Upper lobe of right lung (tissue), 1 donor: Measurements from ENCODE around the gene C16orf82. TPM values are rescaled to one million over a fixed set of nuclear protein-coding genes. Genes with fewer than 3 reads are reported as not detected.
A peak's percentile ranks its signal among the peaks of the same experiment; 100 is the strongest.

Experiments
- ATAC-seq: fragments of 200-7000 bp; cut with Tn5 transposase; one replicate; pipeline ENCODE4 v1.9.1; 2020; ENCODE audit warnings: mild to moderate bottlenecking, moderate library complexity
- DNase-seq: peaks from one replicate; pipeline ENCODE4 v3.0.0-alpha.2; 2020
- H3K27ac ChIP-seq: fragments of 200-600 bp; one replicate; pipeline ENCODE4 v1.8.0; 2022
- H3K27me3 ChIP-seq: fragments of 200-600 bp; one replicate; pipeline ENCODE4 v1.8.0; 2022; ENCODE audit warnings: mild to moderate bottlenecking
- H3K36me3 ChIP-seq: fragments of 200-600 bp; one replicate; pipeline ENCODE4 v1.8.0; 2022
- H3K4me1 ChIP-seq: fragments of 200-600 bp; one replicate; pipeline ENCODE4 v1.8.0; 2022
- H3K4me3 ChIP-seq: fragments of 200-600 bp; one replicate; pipeline ENCODE4 v1.8.0; 2022; ENCODE audit warnings: mild to moderate bottlenecking
- H3K9me3 ChIP-seq: fragments of 200-600 bp; one replicate; pipeline ENCODE4 v1.8.0; 2022
- intact Hi-C: fragments of 100-400 bp; cut with DNase I; formaldehyde crosslinking; loops from one replicate; pipeline ENCODE4 v1.11.0; 2022
- total RNA-seq: library from RNA; stranded (reverse); fragmentation: NEBNext Ultra II Directional; extraction: Animal tissue kit (Norgen Biotek cat#: 25700); gene quantifications from one replicate; pipeline ENCODE4 v1.2.1, GENCODE V29; 2021
- TF ChIP-seq, protein P1 (sequence below): fragments of 200-600 bp; IDR thresholded peaks from one replicate; pipeline ENCODE4 v1.8.0; 2022; ENCODE audit warnings: antibody characterized with exemption
- donor health status: DM: no; HTN: yes; CAD: no; lungs with severe emphysema.

C16orf82 gene
- total RNA-seq, 1 donor from 2014 or later: not detected

DNA sequence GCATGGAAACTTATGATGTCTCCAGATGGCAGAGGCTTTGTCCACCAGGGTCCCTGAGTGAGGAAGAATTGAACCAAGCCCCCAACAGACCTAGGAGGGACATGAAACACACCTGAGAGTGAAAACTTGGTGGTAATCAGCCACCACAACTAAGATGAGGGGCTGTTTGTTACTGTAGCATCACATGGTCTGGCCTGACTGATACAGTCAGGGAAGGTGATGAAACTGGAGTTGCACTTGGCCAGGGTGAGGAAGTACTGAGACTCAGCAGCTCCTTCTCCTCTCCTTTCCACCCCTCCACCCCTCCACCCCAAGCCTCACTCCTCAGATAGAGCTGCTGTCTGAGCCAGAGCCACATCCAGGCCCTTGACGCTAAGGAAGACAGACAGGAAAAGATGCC, 37.2 kb downstream of the C16orf82 start:
- no peak for ATAC-seq
- Histone ChIP-seq H3K4me3 (no peak overlapping the region), H3K36me3 (no peaks in the 10 kb centered on the region), H3K27me3 (no peaks in the 10 kb centered on the region), H3K27ac (no peak overlapping the region), H3K9me3 (no peaks in the 10 kb centered on the region), H3K4me1 (no peaks in the 10 kb centered on the region)
- DNase-seq: no peak
- TF ChIP-seq, protein P1, sequence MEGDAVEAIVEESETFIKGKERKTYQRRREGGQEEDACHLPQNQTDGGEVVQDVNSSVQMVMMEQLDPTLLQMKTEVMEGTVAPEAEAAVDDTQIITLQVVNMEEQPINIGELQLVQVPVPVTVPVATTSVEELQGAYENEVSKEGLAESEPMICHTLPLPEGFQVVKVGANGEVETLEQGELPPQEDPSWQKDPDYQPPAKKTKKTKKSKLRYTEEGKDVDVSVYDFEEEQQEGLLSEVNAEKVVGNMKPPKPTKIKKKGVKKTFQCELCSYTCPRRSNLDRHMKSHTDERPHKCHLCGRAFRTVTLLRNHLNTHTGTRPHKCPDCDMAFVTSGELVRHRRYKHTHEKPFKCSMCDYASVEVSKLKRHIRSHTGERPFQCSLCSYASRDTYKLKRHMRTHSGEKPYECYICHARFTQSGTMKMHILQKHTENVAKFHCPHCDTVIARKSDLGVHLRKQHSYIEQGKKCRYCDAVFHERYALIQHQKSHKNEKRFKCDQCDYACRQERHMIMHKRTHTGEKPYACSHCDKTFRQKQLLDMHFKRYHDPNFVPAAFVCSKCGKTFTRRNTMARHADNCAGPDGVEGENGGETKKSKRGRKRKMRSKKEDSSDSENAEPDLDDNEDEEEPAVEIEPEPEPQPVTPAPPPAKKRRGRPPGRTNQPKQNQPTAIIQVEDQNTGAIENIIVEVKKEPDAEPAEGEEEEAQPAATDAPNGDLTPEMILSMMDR: no peak
- intact Hi-C loops: no loop called here

GRCh38 chr16:27106305-27106704, 39.6 kb downstream of the C16orf82 start:
- no peak overlapping the region for H3K4me3 ChIP-seq
- peaks cover 3% of the 10 kb centered on the region for H3K4me1 ChIP-seq
- no peaks in the 10 kb centered on the region for H3K36me3 ChIP-seq
- H3K9me3 ChIP-seq: no peaks in the 10 kb centered on the region
- H3K27ac ChIP-seq: no peak overlapping the region
- ATAC-seq (no peak), DNase-seq (no peak)
- H3K27me3 ChIP-seq: no peaks in the 10 kb centered on the region
- intact Hi-C loops: no loop called here
- TF ChIP-seq, protein P1: no peak

DNA sequence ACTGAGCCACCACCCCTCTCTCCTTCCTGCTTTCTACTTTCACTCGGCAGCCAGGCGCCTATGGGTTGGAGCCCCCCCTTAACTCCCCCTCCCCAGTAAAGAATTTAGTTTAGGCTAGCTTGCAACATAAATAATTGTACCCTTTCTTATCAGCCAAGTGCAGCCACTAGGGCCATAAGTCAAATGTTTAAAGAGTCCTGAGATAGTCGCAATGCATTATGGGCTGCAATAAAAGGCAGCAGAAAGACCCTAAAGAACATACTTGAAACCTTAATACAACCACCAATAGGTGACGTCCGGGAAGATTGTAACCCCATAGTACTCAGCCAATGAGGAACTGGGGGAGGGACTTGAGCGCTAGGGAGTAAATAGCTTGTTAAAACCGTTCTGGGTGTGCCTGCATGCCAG, 40.5 kb downstream of the C16orf82 start:
- no peak for ATAC-seq
- intact Hi-C loops: no loop called here
- H3K27me3 ChIP-seq: no peaks in the 10 kb centered on the region
- no peaks in the 10 kb centered on the region for H3K36me3 ChIP-seq
- H3K4me1 ChIP-seq: peaks cover 3% of the 10 kb centered on the region
- no peaks in the 10 kb centered on the region for H3K9me3 ChIP-seq
- DNase-seq: no peak
- H3K27ac ChIP-seq: no peak overlapping the region
- H3K4me3 ChIP-seq: no peak overlapping the region
- TF ChIP-seq, protein P1: no peak

GRCh38 chr16:27108051-27108770, 41.5 kb downstream of the C16orf82 start:
- ATAC-seq (no peak), DNase-seq (no peak)
- intact Hi-C loops: no loop called here
- Histone ChIP-seq H3K27me3 (no peaks in the 10 kb centered on the region), H3K4me1 (peaks cover 3% of the 10 kb centered on the region), H3K4me3 (no peak overlapping the region), H3K36me3 (no peaks in the 10 kb centered on the region), H3K27ac (no peak overlapping the region), H3K9me3 (no peaks in the 10 kb centered on the region)
- TF ChIP-seq, protein P1: no peak

GRCh38 chr16:27108826-27109665, 42.3 kb downstream of the C16orf82 start:
- H3K27ac ChIP-seq: no peak overlapping the region
- H3K9me3 ChIP-seq: no peaks in the 10 kb centered on the region
- no peaks in the 10 kb centered on the region for H3K27me3 ChIP-seq
- peaks cover 3% of the 10 kb centered on the region for H3K4me1 ChIP-seq
- intact Hi-C loops: no loop called here
- H3K36me3 ChIP-seq: no peaks in the 10 kb centered on the region
- no peak for DNase-seq
- no peak for ATAC-seq
- H3K4me3 ChIP-seq: peak overlapping the region; percentile 14
- TF ChIP-seq, protein P1: no peak
